Uterus (tissue), 4 donors: ENCODE results near the gene AIPL1. TPM values are rescaled to one million over a fixed set of nuclear protein-coding genes. Genes with fewer than 3 reads are reported as not detected.

Source experiments
- DNase-seq, 2 donors: peaks; one replicate each; pipeline ENCODE4 v3.0.0-alpha.2; 2019 to 2020
- H3K27ac ChIP-seq, 2 donors: fragments of 200-600 bp; sonication (generic); 1 replicate in 1 of 2; 2 replicates in 1 of 2; pipeline ENCODE4 v1.5.1; 2016 to 2018
- H3K27me3 ChIP-seq, 2 donors: fragments of 200-600 bp; sonication (generic); one replicate each; pipeline ENCODE4 v1.5.1; 2018 to 2019; ENCODE audit warnings: control low read depth in 1 of 2
- H3K36me3 ChIP-seq, 2 donors: fragments of 200-600 bp; sonication (generic); one replicate each; pipeline ENCODE4 v1.5.1; 2019; ENCODE audit warnings: control low read depth in 1 of 2
- H3K4me1 ChIP-seq, 2 donors: fragments of 200-600 bp; sonication (generic); one replicate each; pipeline ENCODE4 v1.5.1; 2018 to 2019; ENCODE audit warnings: control low read depth in 1 of 2
- H3K4me3 ChIP-seq, 2 donors: fragments of 200-600 bp; sonication (generic); 1 replicate in 1 of 2; 2 replicates in 1 of 2; pipeline ENCODE4 v1.5.1; 2018 to 2019; ENCODE audit warnings: mild to moderate bottlenecking in 1 of 2
- H3K9me3 ChIP-seq, 2 donors: fragments of 200-600 bp; sonication (generic); one replicate each; pipeline ENCODE4 v1.5.1; 2019; ENCODE audit warnings: control low read depth in 1 of 2
- POLR2A ChIP-seq, 2 donors: fragments of 450-650 bp; IDR thresholded peaks; one replicate each; pipeline ENCODE4 v1.6.1; 2016; ENCODE audit warnings: antibody characterized with exemption in 2 of 2, mild to moderate bottlenecking in 1 of 2, moderate library complexity in 1 of 2
- intact Hi-C: fragments of 100-400 bp; cut with DNase I; formaldehyde crosslinking; loops from one replicate; pipeline ENCODE4 v1.15.1; 2023; ENCODE audit warnings: low total_unique reads
- total RNA-seq, 4 donors: library from RNA; depleted of rRNA in 3 of 4; stranded (reverse); fragments of >200 nt in 3 of 4; gene quantifications; one replicate each; pipeline versions ENCODE4 v1.1.0 to v1.2.4, GENCODE V29; 2014 to 2023
- TF ChIP-seq, protein P1 (sequence below), 4 experiments: fragments of 200-600 bp in 2 of 4; fragments of 450-650 bp in 2 of 4; sonication (generic) in 2 of 4; IDR thresholded peaks; one replicate each; pipeline ENCODE4 v1.5.1; 2016 to 2019; ENCODE audit warnings: antibody characterized with exemption in 4 of 4, mild to moderate bottlenecking in 2 of 4, moderate library complexity in 1 of 4
- donor health status: DM: yes; HTN: yes; CAD: no.

Gene AIPL1
- total RNA-seq, 4 donors from 2014 or later, result not detected

DNA sequence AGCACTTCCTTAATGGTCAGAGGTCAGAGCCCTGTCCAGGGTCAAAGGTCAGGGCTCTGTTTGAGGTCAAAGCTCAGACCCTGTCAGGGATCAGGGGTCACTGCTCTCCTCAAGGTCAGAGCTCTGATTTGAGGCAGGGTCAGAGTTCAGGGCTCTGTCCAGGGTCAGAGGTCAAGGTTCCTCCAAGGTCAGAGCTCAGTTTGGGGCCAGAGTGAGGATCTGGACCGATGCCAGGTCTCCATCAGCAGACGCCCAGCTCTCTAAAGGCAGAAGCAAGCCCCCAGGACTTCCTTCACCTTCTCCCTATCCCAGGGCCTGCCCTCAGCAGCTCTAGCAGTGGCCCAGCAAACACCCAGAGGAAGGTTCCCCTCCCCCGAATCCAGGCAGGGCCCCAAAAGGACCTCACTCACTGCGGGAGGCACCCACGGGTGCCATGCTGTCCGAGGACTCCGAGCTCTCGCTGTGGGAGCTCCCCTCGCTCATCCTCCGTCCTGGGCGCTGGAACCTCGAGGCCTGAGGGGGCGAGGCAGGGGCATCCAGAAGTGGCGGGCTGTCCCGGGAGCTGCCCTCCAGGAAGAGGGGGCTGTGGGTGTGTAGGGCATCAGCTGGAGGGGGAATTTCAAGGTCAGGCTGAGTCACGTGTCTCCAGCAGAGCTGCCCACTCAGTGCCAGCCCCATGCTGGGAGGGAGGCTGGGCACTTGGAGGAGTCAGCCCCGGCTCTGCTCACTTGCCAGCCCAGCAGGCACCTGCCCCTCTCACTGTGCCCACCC lies 36.0 kb upstream of the AIPL1 start:
- no peak overlapping the region for H3K27ac ChIP-seq
- TF ChIP-seq, protein P1, sequence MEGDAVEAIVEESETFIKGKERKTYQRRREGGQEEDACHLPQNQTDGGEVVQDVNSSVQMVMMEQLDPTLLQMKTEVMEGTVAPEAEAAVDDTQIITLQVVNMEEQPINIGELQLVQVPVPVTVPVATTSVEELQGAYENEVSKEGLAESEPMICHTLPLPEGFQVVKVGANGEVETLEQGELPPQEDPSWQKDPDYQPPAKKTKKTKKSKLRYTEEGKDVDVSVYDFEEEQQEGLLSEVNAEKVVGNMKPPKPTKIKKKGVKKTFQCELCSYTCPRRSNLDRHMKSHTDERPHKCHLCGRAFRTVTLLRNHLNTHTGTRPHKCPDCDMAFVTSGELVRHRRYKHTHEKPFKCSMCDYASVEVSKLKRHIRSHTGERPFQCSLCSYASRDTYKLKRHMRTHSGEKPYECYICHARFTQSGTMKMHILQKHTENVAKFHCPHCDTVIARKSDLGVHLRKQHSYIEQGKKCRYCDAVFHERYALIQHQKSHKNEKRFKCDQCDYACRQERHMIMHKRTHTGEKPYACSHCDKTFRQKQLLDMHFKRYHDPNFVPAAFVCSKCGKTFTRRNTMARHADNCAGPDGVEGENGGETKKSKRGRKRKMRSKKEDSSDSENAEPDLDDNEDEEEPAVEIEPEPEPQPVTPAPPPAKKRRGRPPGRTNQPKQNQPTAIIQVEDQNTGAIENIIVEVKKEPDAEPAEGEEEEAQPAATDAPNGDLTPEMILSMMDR (IDR thresholded peaks at IDR 0.05), result no peak
- no peak for TF ChIP-seq POLR2A (IDR thresholded peaks at IDR 0.05)
- no peak for DNase-seq
- no peaks in the 10 kb centered on the region for H3K4me1 ChIP-seq
- intact Hi-C loops, result no loop called here
- no peak overlapping the region for H3K4me3 ChIP-seq
- H3K9me3 ChIP-seq, result no peaks in the 10 kb centered on the region
- no peaks in the 10 kb centered on the region for H3K27me3 ChIP-seq
- H3K36me3 ChIP-seq, result no peaks in the 10 kb centered on the region

DNA sequence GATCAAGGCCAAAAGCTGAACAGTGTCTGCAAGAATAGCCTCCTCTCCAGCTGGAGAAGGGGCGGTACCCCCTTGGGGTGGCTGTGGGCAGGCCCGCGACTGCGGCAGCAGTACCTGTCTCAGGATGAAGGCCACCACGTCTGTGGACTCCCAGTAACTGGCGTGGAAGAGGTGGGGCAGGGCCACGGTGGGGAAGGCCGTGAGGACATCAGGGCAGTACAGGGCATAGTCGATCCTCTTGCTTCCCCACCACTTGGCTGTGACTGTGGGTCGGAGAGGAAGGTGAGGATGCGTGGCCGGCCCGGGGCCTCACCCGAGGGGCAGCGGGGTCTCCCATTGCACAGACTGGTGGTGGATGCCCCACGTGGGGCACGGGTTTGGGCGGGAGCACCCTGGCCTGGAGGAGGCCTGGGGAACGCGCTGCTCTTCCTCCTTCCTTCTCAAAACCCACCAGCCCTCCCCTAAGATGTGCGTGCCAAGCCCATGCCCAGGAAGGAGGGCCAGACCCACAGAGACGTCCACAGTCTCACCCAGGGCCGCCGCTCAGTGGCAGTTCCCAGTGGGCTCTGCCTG lies 35.3 kb upstream of the AIPL1 start:
- no peak for DNase-seq
- H3K4me3 ChIP-seq, result no peak overlapping the region
- no peak overlapping the region for H3K27ac ChIP-seq
- H3K27me3 ChIP-seq, result no peaks in the 10 kb centered on the region
- no peaks in the 10 kb centered on the region for H3K4me1 ChIP-seq
- no peaks in the 10 kb centered on the region for H3K36me3 ChIP-seq
- TF ChIP-seq, protein P1 (IDR thresholded peaks at IDR 0.05), result no peak
- no peak for TF ChIP-seq POLR2A (IDR thresholded peaks at IDR 0.05)
- intact Hi-C loops, result no loop called here
- no peaks in the 10 kb centered on the region for H3K9me3 ChIP-seq

DNA sequence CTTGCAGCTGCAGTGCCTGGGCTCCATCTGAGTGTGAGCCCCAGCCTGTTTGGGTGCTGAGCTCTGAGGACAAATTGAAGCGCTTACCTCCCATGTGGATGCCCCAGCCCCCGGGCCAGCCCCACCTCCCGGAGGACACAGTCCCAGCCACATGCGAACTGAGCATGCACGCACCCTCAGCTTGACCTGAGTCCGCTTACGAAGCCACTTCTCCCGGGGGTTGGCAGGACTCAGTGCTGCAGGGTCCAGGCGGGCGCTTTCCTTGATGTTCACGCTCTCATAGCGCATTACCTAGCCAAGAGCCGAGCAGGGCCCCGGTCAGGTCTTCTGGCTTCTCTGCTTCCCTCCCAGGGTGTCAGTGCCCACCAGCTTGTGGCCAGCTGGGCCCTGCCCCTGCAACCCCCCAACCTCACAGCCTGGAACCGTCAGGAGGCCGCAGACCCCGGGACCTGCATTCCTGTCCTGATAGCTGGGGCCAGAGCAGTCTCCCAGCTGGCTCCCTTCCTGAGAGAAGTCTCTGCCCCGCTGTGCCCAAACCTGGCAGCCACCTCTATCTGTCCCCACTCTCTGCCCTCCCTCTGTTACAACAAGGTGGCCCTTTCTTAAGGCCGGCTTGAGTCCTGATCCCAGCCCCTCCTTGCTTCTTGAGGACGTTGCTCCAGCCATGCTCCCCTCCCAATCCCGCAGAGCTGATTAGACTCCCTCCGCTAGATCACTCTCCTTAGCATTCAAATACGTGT lies 33.3 kb upstream of the AIPL1 start:
- H3K27me3 ChIP-seq, result no peaks in the 10 kb centered on the region
- no peak for DNase-seq
- H3K36me3 ChIP-seq, result no peaks in the 10 kb centered on the region
- no peaks in the 10 kb centered on the region for H3K4me1 ChIP-seq
- no peak for TF ChIP-seq POLR2A (IDR thresholded peaks at IDR 0.05)
- TF ChIP-seq, protein P1 (IDR thresholded peaks at IDR 0.05), result no peak
- no peak overlapping the region for H3K4me3 ChIP-seq
- no peak overlapping the region for H3K27ac ChIP-seq
- intact Hi-C loops, result no loop called here
- no peaks in the 10 kb centered on the region for H3K9me3 ChIP-seq

DNA sequence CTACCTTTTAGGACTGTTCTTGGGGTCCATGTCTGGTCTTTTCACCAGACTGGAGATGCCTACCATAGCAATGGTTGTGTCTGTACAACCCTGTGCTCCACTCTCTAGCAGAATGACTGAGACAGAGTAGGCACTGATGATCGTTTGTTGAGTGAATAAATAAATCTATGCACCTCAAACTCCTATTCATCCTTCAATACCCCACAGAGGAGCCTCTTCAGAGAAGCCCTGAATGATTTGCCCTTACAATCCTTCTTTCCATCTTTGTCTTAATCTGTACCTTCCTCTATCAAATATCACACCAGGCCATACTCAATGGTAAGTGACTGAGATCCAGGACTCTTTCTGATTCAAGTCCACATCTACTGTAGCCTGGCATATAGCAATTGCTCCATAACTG lies 32.6 kb upstream of the AIPL1 start:
- H3K4me1 ChIP-seq, result no peaks in the 10 kb centered on the region
- TF ChIP-seq, protein P1 (IDR thresholded peaks at IDR 0.05), result no peak
- TF ChIP-seq POLR2A (IDR thresholded peaks at IDR 0.05), result no peak
- H3K36me3 ChIP-seq, result no peaks in the 10 kb centered on the region
- DNase-seq, result no peak
- no peaks in the 10 kb centered on the region for H3K9me3 ChIP-seq
- H3K4me3 ChIP-seq, result no peak overlapping the region
- H3K27me3 ChIP-seq, result no peaks in the 10 kb centered on the region
- H3K27ac ChIP-seq, result no peak overlapping the region
- intact Hi-C loops, result no loop called here
